Spleen (tissue), 7 donors: ENCODE measurements around the gene BMP5.

Source experiments
- CTCF ChIP-seq, 11 experiments: fragments of 200-600 bp in 7 of 11; fragments of 450-650 bp in 4 of 11; sonication (generic) in 4 of 11; IDR thresholded peaks in 8 of 11; conservative IDR thresholded peaks in 3 of 11; 1 replicate in 7 of 11; 2 replicates in 4 of 11; pipeline versions ENCODE4 v1.4.0 to v1.8.0; 2016 to 2021; ENCODE audit warnings: antibody characterized with exemption in 11 of 11, inconsistent platforms in 4 of 11, mild to moderate bottlenecking in 1 of 11
- POLR2A ChIP-seq, 3 donors: fragments of 450-650 bp; IDR thresholded peaks; one replicate each; pipeline ENCODE4 v1.5.1; 2017; ENCODE audit warnings: antibody characterized with exemption in 3 of 3, mild to moderate bottlenecking in 1 of 3
- donor health status: DM: no; HTN: no; CAD: no; lungs with moderate emphysema.
- donor health status: DM: no; HTN: no; CAD: no.
- donor health status: DM: no; HTN: no; CAD: no.

- TF ChIP-seq CTCF (IDR thresholded peaks at IDR 0.05 in 8 of 11, conservative IDR thresholded peaks at IDR 0.05 in 3 of 11) = no peak
- TF ChIP-seq POLR2A (IDR thresholded peaks at IDR 0.05) = no peak
These were observed 5.7 kb downstream of the BMP5 start for GRCh38 chr6:55869674-55870073.
